22Rv1 (cell line): ENCODE measurements around the gene CENPO.
A peak's percentile ranks its signal among the peaks of the same experiment; 100 is the strongest.
"Not testable (repeated sequence)": the region's sequence is repeated elsewhere in the genome, so short reads cannot be mapped to it uniquely, and the experiment has no call there.

Experiments used
- H3K27ac ChIP-seq: fragments of 450-650 bp; 2 replicates; pipeline ENCODE4 v1.5.1; 2017
- CTCF ChIP-seq: fragments of 450-650 bp; IDR thresholded peaks from 2 replicates; pipeline ENCODE4 v1.5.1; 2017; ENCODE audit warnings: mild to moderate bottlenecking
- ZFX ChIP-seq: fragments of 450-650 bp; IDR thresholded peaks from 2 replicates; pipeline ENCODE4 v1.6.1; 2017; ENCODE audit warnings: antibody characterized with exemption, borderline replicate concordance

Gene CENPO

DNA sequence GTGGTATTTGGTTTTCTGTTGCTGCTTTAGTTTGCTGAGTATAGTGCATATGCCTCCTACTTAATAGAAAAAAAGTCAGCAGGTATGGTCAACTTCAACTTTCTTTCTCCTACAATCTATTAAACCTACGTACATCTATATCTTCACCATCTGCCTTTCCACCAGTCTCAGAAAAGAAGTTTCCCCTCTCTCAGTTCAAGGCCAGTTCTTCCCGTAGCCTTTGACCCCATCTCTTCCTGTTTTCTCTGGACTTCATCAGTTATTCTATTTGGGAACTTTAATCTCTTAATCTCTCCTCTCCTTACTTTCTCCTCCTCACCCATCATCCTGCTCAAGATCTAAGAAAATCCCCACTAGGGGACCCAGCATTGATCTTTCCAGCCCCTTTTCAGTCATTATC, 5.7 kb upstream of the CENPO start:
- TF ChIP-seq ZFX (no peak), CTCF (no peak)
- no peak overlapping the region for H3K27ac ChIP-seq

DNA sequence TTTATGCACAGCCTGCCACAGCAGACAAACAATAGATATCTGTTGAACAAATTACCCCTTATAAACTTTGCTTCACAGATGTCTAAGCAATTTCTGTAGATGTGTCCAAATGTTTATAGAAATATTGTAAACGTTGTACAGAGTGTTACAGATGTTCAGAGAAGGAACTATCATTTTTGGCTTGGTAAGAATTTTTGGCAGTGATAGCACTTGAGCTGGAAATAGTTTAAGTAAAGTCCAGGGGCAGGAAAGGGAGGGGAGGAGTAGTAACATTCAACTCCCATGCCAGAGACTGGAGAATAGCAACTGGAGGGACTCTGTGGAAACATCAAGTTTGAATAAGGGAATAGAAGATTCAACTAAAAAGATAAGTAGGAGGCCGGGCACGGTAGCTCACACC, 4.4 kb upstream of the CENPO start:
- TF ChIP-seq ZFX (no peak), CTCF (no peak)

DNA sequence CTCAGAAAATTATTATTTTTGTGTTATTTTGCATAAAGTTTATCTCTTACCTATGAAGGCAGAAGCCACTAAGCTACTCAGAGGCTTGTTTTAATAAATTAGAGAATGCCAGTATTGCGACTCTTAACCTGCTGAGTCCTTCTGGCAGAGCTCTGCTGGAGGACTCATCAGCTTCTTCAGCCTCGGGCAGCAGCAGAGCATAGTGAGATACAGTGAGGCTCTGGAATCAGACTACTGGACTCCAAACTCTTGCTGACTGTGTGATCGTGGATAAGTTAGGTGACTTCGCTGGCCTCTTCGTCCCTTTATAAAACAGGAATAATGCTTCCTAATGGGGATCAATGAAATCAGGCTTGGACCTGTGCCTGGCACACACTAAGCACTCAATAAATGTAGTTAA, 1.8 kb upstream of the CENPO start:
- TF ChIP-seq CTCF (no peak), ZFX (no peak)
- H3K27ac ChIP-seq: no peak overlapping the region

More for the DNA sequence above, 4.4 kb upstream of the CENPO start:
- H3K27ac ChIP-seq: no peak overlapping the region

- TF ChIP-seq ZFX (no peak), CTCF (no peak)
Observed at GRCh38 chr2:24792542-24792873, 717 bp upstream of the CENPO start.

GRCh38 chr2:24793761-24794435, 673 bp downstream of the CENPO start:
- no peak for TF ChIP-seq ZFX
- TF ChIP-seq CTCF: no peak

More at GRCh38 chr2:24792542-24792873, 717 bp upstream of the CENPO start:
- peak overlapping the region; percentile 89 for H3K27ac ChIP-seq

DNA sequence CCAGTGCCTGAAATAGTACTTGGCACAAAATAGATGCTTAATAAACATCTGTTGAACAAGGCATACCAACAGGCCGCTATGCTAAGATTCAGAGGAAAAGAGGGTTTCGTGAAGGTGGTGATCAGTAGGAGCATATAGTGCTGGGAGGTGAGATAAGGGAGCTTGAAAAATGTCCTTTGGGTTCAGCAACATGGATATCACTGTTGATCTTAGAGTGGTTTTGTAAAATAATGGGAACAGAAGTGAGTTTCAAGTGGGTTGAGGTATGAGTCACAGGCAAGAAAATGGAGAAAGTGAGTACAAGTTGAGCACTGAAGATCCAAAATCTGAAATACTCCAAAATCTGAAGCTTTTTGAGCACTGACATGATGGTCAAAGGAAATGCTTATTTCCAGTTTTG, 4.4 kb downstream of the CENPO start:
- TF ChIP-seq ZFX (no peak), CTCF (no peak)

More at GRCh38 chr2:24793761-24794435, 673 bp downstream of the CENPO start:
- peak overlapping the region; percentile 89 for H3K27ac ChIP-seq

DNA sequence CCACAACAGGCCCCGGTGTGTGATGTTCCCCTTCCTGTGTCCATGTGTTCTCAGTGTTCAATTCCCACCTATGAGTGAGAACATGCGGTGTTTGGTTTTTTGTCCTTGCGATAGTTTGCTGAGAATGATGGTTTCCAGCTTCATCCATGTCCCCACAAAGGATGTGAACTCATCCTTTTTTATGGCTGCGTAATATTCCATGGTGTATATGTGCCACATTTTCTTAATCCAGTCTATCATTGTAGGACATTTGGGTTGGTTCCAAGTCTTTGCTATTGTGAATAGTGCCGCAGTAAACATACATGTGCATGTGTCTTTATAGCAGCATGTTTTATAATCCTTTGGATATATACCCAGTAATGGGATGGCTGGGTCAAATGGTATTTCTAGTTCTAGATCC, 7.3 kb downstream of the CENPO start:
- H3K27ac ChIP-seq: not testable (repeated sequence)

More for the DNA sequence above, 4.4 kb downstream of the CENPO start:
- H3K27ac ChIP-seq: no peak overlapping the region

GRCh38 chr2:24805811-24806660, 12.8 kb downstream of the CENPO start:
- peak overlapping the region; percentile 56 for H3K27ac ChIP-seq
